ENCODE data around the gene CCR4.
"Not testable (repeated sequence)": the region's sequence is repeated elsewhere in the genome, so short reads cannot be mapped to it uniquely, and the experiment has no call there.

- TF ChIP-seq CTCF, POLR2A (IDR thresholded peaks at IDR 0.05): not testable (repeated sequence)
Measured at GRCh38 chr3:32966627-32967026, 15.2 kb downstream of the CCR4 start.
